GM21529 (cell line): ENCODE measurements around the gene MAPK4.
"Not testable (repeated sequence)": the region's sequence is repeated elsewhere in the genome, so short reads cannot be mapped to it uniquely, and the experiment has no call there.

Experiments
- ATAC-seq: cut with Tn5 transposase; IDR thresholded peaks from one replicate; pipeline ENCODE4 v1.9.1; 2021; ENCODE audit not compliant: unreplicated experiment

The MAPK4 gene

DNA sequence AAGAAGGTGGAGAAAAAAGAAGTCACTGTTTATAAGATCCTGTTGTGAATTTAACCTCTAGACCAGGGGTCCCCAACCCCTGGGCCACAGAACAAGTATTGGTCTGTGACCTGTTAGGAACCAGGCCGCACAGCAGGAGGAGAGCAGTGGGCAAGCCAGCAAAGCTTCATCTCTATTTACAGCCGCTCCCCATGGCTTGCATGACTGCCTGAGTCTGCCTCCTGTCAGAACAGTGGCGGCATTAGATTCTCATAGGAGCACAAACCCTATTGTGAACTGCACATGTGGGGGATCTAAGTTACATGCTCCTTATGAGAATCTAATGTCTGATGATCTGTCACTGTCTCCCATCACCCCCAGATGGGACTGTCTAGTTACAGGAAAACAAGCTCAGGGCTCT is 13.3 kb downstream of the MAPK4 start:
- ATAC-seq: not testable (repeated sequence)

DNA sequence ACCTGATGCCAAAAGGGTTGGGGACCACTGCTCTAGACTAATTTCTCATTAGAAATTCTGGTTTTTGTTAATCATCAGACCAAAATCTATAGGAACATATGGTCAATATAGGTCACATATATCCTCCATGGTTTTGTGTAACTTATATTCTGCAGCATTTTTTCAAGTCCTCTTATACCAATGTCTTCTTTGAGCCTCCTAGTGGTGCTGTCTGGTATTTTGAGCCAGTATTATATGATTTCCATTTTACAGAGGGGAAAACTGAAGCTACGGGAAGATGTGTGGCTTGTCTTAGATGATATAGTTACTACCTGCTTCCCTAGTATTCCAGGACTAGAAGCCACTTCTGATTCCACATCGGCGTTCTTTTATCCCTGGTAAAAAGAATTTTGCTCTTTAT is 13.8 kb downstream of the MAPK4 start:
- no peak for ATAC-seq

DNA sequence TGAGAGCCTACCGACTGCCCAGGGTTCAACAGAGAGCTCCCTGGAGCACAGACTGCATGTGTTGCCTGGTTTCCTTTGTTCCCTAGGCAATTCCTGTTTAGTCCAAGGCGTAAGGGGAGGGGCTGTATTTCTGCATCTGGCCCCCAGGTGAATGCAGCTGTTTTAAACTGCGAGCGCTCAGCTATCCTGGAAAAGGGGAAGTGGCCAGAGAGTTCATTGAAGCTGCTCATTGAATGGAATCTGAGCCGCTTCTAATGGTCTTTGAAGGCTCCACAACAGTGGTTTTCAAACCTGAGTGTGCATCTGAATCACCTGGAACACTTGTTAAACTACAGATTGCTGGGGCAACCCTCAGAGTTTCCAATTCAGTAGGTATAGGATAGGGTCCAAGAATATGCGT is 18.1 kb downstream of the MAPK4 start:
- no peak for ATAC-seq

GRCh38 chr18:50578651-50579050 is 18.8 kb downstream of the MAPK4 start:
- ATAC-seq: no peak

GRCh38 chr18:50579061-50579774 is 19.3 kb downstream of the MAPK4 start:
- no peak for ATAC-seq

GRCh38 chr18:50581517-50581916 is 21.6 kb downstream of the MAPK4 start:
- no peak for ATAC-seq

DNA sequence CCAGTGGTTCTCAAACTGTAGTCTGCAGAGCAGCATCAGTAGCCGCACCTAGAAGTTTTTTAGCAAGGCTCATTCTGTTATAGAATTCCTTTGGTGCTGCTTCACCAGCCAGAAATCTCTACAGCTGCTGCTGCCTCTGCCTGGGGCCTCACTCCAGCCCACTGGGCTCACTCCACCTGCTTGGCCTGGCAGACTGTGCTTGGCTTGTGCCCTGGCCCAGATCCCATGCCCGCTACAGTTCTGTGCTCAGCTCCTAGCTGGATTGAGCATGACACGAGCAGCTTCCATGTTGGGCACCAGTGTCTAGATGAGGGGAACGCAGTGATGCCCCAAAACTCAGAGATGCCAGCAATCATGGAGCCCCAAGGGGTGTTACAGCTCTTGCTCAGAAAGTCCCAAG is 22.6 kb downstream of the MAPK4 start:
- ATAC-seq: no peak

DNA sequence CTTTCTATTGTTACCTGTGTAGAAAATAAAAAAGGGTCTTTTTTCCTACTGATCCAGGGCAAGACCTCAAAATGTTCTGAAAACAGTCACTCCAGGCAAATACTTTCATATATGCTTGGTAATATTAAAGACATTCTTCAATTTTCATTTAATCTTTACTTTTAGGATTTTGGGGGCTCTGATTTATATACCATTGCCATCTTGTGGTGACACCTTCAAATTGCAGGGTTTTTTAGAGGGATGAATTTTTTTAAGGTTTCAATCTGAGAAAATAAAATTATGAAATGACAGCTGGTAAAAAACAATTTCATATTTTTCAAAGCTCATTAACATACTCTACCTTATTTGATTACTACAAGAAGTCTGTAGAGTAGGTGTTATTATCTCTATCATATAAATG is 26.8 kb downstream of the MAPK4 start:
- no peak for ATAC-seq

- ATAC-seq: no peak
Observed at GRCh38 chr18:50590593-50590992, 30.7 kb downstream of the MAPK4 start.

GRCh38 chr18:50594012-50594411 is 34.1 kb downstream of the MAPK4 start:
- ATAC-seq: no peak

- ATAC-seq: no peak
Observed at GRCh38 chr18:50594942-50595341, 35.1 kb downstream of the MAPK4 start.

GRCh38 chr18:50602466-50602865 is 42.6 kb downstream of the MAPK4 start:
- no peak for ATAC-seq

- ATAC-seq: no peak
Observed at GRCh38 chr18:50606609-50607008, 46.7 kb downstream of the MAPK4 start.

DNA sequence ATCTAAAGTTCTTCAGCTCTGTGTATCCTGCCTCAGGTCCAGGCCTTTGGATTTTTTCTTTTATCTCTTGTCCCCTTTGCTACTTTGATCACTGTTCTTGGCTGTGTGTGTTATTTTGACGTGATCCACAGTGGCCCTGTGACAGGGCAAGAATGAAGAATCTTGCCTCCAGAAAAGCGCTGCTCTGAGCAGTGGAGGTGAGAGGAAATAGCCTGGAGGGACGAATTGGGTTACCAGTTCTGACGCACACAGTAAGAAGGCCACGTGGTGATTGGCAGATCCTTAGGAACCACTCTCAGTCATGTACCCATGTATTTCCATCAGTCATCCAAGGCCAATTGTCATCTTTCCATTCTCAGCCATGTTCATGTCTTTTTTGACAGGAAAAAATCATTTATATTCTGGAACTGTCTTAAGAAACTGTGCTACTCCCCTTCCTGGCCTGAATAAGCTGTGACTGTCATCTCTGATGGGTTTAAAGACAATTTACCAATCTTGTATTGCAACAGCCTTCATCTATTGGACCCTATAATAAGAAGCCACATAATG is 47.6 kb downstream of the MAPK4 start:
- ATAC-seq: no peak

DNA sequence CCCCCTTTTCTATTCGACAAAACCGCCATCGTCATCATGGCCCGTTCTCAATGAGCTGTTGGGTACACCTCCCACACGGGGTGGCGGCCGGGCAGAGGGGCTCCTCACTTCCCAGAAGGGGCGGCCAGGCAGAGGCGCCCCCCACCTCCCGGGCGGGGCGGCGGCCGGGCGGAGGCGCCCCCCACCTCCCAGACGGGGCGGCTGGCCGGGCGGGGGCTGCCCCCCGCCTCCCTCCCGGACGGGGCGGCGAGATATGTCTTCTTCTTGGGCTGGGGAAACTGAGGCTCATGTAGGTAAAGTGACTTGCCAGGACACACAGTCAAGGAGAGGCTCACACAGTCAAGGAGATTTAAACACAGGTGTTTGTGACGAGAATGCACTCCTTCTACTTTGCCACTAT is 49.3 kb downstream of the MAPK4 start:
- ATAC-seq: not testable (repeated sequence)

DNA sequence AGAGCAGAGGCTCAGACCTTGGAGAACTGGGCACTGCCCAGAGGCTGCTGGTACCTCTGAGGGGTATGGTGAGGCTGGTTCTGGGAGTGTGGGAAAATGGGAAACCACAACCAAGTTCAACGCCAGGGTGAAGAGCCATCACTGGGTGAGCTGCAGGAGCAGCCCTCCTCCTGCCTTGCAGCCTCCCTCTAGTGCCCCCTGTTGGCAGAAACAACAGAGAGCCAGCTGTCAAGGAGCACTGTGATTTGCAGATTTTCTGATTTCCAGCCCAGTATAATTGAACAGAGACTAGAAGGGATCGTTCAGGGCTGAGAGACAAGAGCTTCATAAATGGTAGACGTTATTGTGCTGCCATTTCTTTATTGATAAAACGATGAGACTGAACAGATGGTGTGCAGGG is 50.5 kb downstream of the MAPK4 start:
- ATAC-seq: no peak

DNA sequence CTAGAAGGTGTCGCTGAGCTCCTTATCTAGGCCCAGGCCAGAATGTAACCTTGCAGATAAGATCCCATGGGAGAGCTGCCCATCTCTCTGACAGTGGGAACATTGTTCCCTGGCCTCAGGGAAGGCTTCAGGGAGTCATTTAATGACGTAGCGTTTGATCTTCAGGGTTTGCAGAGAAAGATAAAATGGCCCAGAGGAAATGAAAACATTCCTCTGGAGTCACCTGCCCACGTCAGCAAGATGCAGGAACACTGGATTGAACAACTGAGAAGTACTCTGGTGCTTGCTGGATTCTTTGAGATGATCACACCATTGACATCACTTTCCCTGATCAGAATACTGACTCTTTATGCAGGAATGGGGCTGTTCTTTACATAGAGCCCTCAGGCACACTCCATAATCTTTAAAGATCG is 51.6 kb downstream of the MAPK4 start:
- ATAC-seq: no peak

DNA sequence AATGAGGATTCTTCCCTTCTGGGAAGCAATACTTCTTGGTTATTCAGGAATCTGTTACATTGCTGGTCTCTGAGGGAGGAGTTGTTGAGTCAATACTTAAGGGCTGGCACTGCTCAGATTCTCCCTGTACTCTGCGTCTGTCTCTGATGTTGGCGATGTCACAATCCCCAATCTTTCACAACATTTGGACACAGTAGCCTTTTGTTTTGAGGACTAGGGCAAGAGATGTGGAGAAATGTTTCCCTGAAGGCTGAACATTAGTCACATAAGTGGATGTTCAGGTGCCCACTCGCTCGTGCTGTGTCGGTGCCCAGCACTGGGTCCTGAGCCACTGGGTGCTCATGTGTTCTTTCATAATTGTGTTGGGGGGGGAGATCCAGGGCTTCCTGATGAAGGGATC is 55.0 kb downstream of the MAPK4 start:
- ATAC-seq: no peak

- ATAC-seq: no peak
Observed at GRCh38 chr18:50616484-50617048, 56.7 kb downstream of the MAPK4 start.

DNA sequence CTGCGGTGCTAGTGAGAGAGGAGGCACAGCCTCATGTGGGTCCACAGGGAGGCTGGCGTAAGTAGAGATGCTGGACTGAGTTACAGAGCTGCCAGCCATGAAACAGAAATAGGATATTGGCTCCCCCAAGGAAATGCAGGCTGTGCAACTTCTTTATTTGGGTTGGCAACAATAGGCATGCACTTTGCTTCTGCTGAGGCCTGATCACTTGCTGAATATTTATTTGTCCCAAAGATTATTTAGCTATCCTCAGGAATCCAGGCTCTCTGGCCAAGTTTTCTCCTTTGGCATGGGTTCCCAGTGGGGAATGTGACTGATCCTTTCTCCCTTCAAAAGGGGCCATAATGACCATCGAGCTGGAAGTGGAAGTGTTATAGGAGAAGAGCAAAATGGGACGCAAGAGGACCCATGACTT is 60.0 kb downstream of the MAPK4 start:
- ATAC-seq: no peak

GRCh38 chr18:50620319-50620718 is 60.4 kb downstream of the MAPK4 start:
- no peak for ATAC-seq

- no peak for ATAC-seq
Observed at GRCh38 chr18:50621366-50621765, 61.5 kb downstream of the MAPK4 start.

GRCh38 chr18:50622320-50622719 is 62.4 kb downstream of the MAPK4 start:
- no peak for ATAC-seq
